CD4-positive, alpha-beta T cell treated with Interleukin-15 for 1 hour (primary cell): ENCODE measurements around the gene VWC2L.

Experiments used
- DNase-seq: peaks from one replicate; pipeline ENCODE4 v3.0.0-alpha.2; 2020

Gene VWC2L

DNA sequence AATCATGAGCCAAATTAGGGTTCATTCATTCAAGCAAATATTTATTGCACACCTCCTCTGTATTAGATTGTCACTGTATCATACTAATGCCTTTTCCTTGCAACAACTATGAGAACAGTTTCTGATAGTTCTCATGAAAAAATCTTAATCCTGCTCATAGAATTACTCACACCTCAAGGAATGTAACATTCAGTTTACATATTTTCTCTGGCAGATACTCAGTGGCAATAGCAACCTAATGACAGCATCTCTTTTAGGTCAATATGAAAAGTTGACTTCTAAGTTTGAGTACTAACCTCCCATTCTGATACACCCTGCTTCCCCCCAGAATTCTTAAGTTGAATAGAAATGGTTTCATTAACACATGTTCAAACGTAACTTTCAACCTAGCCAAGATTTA is 132.0 kb downstream of the VWC2L start:
- DNase-seq: no peak

DNA sequence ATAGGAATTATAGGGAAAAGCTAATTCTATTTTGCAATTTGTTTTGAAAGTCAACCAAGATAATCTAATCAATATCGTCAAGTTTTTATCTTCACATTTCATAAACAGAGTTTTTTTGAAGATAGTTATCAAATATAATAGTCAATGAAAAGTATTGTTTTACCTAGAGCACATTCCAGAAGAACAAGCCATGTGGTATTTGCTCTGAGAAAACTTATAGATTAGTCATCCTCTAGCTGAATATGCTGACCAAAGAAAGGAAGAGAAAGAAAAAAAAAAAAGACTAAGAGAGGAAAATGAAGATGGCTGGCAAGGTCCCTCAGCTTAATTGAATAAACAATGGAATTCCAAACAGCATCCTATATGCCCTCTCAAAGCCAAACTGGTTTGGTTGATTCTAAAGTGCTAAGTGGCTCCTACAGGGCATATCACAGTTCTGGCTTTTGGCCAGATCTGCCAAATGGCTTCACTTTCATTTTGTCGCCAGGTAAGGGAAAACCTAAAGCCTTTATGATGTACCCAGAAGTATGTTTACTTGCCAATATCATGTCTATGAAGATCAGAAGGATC is 132.6 kb downstream of the VWC2L start:
- no peak for DNase-seq

DNA sequence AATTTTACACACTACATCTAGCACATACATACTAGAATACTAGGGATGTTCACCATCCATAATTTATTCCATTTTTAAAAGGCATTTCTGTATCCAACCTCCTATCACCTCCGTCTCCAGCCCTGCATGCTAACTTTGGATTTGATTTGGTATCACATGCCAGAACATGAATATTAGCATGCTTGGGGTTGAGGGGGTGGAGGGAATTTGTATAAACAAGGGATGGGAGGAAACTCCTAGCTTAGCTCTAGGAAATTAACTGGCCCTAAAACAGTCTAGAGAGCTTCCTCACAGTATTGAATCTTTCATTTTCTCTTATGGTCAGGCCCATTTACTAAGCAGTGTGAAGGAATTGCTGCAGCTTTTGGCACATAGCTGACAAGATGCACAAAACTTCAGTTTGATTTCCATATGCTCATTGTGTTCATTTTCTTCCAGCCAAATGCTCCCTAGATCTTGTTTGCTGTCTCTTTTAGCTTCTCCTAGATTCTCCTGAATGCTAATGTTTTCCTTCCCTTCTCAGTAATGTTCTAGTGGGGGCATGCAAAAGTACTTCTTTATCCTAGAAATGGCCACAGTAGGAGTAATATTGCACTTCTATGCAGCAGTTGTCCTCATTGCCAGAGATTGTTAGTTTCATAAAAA is 135.2 kb downstream of the VWC2L start:
- DNase-seq: no peak

DNA sequence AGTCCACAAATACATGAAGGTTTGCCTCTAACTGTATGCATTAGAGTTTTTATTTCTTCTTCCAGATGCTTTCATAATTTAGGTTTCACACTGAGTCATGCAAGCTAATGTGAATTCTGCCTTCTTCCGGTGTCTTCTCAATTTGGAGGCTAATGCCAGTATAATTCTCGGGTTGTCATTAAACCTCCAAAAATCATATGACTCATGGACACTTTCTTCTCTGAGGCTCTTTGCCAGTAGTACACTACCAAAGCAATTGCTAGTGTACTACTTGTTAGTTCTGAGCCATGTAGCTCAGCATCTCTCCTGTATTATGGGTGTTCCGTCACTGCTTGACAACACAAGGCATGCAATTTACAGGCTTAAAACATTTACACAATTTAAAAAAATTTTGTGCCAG is 137.1 kb downstream of the VWC2L start:
- no peak for DNase-seq

DNA sequence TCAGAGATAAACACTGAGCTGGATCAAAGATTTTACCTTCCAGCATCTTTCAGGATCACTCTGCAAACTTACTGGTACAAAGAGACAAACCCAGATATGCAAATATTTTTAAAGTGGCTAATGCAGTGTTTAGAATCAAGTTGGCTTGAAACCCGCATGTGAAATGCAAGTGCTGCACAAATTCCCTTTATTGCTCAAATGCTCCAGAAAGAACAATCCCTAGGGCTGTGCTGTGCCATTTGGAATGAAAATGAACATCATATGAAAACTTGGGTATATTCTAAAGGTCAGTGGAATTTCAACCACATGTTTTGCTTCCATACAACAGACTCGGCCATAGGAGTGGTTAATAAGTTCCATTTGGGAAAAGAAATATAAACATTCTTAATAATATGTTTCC is 139.1 kb downstream of the VWC2L start:
- no peak for DNase-seq

DNA sequence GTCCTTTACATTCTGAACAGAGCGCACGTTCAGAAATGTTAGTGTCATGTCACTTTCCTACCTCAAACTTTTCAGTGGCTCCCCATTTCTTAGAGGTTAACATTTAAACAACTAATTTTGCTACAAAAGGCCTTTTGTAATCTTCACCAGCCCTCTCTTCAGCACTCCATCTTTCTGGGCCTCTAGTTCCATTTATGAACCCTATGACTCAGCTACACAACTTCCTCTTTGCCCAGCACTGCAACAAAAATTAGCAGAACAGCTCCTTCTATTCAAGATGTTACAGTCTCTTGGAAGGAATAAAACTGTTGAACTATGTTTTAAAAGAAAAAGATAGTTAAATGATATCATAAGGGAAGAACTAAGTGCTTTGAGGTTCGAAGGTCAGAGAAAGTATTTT is 139.9 kb downstream of the VWC2L start:
- no peak for DNase-seq

DNA sequence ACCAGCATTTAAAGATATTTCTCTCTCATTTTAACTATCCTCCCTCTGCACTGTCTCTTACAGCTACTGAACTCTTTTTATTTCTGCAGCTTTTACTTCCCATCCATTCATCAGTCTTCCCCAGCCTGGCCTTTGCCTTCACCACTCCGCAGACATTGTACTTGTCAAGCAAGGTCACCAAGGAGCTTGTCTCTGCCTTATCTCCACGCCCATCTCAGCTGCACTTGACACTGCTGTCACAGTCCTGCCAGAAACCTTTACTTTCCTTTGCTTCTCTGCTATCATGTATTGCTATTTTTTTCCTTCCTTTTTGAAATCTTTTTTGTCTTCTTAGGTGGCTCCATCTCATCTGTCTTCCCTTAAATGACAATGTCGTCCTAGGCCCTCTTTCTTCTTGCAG is 147.0 kb downstream of the VWC2L start:
- DNase-seq: no peak

DNA sequence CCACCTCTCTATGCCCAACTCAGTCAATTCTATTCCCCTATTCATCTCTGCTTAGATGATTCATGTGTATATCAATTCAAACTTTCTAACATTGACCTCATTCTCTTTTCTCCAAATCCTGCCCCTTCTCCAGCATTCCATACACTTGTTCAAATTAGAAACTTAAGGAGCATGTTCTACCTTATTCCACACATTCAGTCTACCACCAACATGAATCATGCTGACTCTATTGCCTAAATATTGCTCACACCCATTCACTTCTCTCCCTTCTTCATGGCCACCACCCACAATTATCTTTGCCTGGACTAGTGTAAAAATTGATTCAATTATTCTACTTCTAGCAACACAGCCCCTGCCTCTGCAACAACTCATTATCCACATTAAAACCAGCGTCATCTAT is 147.5 kb downstream of the VWC2L start:
- DNase-seq: no peak

DNA sequence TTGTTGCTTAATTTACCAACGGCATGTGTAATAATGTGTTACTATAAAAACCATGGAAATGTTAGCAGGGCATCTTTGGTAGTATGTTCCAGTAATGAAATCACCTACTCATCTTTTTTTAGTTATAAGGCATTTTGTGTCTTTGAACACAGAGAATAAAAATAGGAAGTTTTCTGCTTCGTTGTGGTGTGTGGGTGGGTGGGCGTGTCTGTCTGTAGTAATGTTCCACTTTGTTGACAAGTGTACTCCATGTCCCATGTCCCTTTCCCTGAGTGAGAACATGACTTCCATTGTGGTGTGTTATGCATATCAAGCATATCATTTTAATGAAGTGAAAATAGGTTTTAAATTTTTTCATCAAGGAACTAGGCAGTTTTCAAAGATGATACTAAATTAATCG is 149.3 kb downstream of the VWC2L start:
- no peak for DNase-seq

DNA sequence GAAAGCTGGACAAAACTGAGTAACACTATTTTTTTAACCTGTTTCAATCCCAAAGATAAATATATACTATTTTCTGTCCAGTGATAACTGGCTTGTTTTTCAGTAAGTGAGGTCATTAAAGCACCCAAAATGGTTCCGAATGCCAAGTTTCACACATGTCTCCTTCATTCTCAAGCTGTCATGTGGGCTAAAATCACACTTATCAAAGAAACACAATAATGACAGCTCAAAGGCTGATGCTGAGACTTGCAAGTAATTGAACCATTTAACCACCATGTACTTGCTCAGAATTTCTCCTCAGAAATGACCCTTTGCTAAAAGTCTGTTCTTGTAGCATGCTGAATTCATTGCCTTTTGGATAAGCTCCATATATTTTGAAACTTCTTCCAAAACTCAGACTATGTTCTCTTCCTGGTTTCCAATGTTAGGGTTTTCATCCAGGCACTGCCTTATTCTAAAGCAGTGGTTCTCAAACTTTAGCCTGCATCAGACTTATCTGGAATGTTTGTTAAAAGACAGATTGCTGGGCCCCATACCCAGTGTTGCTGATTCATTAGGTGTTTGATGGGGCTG is 149.8 kb downstream of the VWC2L start:
- DNase-seq: no peak

DNA sequence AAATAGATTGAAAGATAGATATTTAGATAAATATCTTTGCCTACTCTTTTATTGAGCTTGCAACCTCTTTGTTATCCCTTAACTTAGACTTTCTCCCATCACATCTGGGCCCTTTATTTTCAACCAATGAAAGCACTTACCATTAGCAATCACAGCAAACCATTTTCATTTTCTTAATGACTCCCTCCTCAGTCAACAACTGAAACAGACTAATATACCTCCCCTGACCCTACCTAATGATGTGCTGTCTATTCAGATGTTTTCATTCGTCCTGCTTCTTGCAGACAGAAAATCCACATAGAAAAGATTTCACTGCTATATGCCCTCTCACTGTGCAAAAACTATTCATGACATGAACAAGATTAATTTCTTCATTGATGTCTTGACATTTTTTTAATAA is 154.4 kb downstream of the VWC2L start:
- no peak for DNase-seq

DNA sequence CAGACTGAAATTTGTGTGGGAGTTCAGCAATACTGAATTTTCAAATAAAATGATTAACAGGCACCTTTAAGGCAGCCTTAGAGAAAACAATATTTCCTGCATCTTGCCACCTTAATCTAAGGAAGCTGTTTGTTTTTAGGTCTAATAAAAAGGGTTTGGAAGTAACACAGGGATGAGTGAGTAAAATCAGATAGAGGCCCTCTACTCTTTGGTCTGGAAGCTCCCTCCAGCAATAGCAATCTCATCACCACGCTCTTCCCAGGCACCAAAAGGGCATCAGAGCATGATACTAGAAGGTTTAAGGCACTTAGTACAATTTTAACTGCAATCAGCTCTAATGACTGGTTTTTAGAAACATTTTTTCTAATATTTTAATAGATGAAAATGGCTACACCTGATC is 155.6 kb downstream of the VWC2L start:
- no peak for DNase-seq

DNA sequence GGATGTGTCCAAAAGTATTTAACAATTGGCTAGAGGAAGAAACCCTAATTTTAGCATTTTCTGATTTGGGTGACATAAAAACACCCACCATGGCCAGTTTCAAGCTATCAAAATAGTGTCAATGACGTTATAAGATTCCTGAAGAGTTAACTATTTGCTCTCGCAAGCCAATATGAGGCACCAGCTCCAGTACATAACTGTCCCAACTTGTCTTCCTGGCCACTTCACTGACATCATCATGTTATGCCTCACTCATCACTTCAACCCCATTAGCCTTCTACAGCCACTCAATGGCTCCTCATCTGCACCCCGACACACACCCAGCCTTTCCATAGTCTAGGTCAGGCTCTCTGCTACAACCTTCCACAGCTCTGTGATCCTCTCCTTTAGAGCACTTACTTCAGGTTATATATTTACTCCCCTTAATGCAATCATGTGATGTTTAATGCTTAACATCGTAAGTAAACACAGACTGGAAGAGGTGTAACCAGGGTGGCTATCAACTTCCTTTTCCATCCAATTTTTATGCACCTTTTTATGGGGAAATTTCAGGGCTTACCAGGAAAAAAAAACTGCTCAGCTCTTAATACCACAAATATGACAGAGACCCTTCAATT is 158.7 kb downstream of the VWC2L start:
- no peak for DNase-seq

DNA sequence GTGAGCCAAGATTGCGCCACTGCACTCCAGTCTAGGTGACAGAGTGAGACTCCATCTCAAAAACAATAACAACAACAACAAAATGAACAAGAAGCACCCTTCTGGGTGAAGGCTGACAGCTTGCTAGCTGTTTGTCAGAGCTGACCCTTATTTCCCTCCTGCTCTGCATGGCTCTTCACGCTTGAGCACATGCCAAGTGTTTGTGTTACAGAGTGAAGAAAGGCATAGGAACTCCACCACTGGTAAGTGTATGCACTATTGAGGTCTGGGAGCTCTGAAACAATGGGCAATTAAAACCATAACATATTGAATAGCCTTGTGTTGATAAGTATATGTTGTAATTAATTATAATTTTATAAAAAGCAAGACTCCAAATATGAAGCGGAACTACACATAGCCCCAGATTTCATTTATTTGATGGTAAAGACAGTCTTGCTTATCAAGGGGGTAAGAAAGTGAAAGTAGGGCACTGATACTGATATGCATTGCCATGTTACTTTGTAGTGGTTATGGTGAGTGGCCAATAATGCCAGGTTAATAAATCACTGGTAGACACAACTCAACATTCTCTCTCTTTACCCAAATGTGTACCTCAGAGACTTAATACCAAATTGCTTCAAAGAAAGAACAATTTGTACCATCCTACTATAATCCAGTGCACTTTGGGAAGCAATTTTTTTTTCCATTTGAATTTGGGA is 163.4 kb downstream of the VWC2L start:
- DNase-seq: no peak

DNA sequence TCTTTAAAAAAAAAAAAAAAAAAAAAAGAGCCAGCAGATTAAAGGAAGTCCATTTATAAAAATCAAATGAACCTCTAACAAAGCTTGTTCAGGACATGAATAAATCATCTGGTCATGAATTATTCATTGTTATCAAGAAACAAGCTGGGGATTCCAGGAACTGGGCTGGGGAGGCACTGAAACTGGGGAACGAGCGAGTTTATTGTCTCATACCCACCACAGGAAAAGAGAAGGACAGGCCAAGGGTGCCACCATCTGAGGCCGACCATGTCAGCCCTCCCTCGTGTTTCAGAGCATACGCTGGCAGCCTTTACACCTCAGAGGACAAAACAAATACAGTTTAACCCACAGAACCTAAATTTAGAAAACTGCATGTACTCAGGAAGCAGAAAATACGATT is 164.2 kb downstream of the VWC2L start:
- no peak for DNase-seq

DNA sequence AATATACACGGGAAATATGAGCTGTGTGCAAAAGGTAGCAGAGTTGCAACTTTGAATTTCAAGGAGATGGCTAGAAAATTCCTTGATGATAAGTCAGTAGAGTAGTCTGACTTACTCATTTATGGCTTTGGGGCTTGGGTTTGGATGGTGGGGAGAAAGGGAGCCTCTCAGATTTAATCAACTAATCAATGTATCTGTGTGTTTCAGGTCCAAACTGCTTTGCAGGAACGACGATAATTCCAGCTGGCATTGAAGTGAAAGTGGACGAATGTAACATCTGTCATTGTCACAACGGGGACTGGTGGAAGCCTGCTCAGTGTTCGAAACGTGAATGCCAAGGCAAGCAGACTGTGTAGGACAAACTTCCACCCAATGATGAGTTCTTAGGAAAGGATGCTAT is 164.6 kb downstream of the VWC2L start:
- no peak for DNase-seq

DNA sequence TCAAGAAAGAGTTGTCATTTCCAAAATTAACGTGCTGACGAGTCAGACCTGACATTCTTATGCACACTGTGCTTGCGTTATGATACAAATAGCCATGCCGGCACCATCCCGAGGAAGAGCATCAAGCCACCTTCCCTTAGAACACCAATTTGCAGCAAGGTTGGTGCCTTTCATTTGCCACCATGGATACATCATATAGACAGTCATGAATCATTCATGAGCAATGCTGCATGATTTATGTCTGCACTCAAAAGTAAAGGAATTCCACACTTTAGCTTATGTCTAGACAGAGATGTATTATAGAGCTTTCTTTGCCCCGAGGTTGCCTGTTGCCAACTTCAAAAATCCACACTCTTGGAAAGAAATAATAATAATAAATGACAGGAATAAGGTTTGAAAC is 166.9 kb downstream of the VWC2L start:
- DNase-seq: no peak

DNA sequence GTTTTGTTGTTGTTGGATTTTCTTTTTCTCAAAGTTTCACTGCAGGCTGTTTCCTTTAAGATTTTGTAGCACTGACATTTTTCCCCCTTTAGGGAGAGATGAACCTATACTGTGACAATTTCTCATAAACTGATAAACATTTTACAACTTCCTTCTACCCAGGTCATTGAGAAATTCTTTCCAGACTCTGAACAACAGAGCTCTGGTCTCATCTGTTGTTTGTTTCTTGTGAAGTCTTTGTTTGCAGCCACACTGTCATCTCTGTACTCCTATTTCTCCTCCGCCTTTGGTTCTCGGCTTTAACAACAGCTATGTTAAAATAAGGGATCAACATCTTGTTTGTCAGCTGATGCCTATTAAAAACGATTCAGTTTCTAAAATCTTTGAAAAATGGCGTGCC is 167.6 kb downstream of the VWC2L start:
- no peak for DNase-seq

DNA sequence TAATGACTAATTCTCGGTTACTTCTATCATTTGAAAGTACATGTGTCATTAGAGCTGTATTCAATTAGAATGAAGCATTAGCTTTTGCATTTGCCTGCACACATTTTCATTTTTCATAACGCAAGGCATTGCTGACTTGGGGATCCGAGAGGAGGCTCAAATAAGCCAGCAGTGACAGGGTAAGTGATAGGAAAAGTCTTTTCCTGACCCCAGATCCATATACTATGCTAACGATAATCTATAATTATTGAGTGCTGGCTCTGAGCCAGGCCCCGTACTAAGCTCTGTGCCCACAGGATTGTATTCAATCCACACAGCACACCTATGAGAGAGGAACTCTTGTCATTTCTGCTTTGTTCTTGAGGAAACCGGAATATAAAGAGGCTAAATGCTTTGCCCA is 168.2 kb downstream of the VWC2L start:
- no peak for DNase-seq

DNA sequence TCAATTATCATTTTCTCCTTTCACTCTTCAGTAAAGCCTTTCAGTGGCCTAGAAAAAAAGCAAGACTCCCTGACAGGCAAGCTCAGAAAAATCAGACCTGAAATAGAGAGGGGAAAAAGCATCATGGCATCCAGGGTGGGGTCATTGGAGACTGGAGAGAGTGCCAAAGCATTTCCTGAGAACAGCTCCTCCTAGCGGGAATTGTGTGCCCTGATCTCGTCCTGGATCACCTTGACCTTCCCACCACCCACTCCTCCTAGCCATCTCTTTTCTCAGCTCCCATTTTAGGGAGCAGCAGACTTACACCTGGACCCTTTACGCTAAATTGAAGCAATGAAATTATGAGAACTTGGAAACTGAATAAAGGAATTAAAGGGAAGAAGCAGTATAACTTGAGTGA is 176.6 kb downstream of the VWC2L start:
- DNase-seq: no peak

DNA sequence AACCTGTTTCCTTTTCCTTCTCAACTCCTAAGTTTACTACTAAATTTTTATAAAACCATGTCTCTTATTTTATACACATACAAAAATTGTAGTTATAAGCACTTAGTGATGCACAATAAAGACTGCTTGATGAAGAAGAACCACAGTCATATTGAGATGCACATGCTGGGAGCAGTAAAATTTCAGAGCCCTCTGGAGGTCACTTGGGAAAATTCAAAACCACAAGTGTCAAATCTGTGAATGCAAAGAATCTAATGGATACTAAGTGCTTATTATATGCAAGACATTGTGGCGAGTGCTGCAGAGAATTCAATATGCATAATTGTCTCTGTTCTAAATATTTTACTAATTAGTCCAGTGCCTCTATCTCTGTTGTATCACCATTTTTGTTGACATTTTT is 180.5 kb downstream of the VWC2L start:
- DNase-seq: no peak

DNA sequence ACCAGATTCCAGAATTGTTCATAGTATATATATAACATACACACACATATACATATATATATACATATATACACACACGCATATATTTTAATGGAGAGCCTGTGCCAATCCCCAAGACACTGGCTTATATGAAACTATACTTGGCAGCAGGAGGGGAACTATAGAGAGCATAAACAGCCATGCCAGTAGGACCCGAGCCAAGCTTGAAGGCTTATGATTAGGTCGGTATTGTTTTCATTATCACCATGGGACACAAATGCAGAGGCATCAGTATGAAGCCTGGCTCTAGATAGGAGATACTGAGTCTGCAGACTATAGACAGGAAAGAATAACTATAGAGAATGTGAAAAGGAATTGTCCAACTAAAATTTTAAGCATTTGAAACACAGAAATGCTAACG is 181.2 kb downstream of the VWC2L start:
- DNase-seq: no peak

DNA sequence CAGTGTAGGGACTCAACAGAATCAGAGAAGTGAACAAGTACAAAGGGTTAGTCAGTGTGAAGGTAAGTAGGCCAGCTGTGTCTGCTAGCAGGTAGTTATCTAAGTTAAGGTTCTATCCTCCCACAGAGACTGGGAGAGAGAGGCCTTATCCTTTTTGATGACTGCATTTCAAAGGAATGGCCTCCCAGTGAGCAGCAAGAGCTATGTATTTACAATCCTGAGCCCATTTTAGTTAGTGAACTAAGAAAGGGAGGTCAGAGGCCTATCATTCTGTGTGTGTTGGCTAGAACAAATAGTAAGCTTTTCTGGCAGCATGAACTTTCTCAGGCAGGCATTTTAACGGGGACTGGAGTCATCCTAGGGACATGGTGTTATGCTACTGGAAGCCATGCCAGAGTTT is 182.9 kb downstream of the VWC2L start:
- DNase-seq: no peak
